NCI-H2227 (cell line): Measurements from ENCODE around the gene PM20D1.
"Not testable (repeated sequence)": the region's sequence is repeated elsewhere in the genome, so short reads cannot be mapped to it uniquely, and the experiment has no call there.

ENCODE experiments used
- DNase-seq: peaks from one replicate; lab custom pipeline; 2025; ENCODE audit not compliant: unreplicated experiment; lab: John Stamatoyannopoulos, UW

The PM20D1 gene

GRCh38 chr1:205849619-205850355 lies at the start of gene PM20D1:
PM20D1 (minus strand) TSS chr1:205850132; CDS start chr1:205850072, 60 bp downstream.
- DNase-seq: no peak

- no peak for DNase-seq
These were observed 46.4 kb upstream of the PM20D1 start for GRCh38 chr1:205896351-205896750.

- DNase-seq: not testable (repeated sequence)
These were observed 44.2 kb upstream of the PM20D1 start for GRCh38 chr1:205894119-205894518.

GRCh38 chr1:205892175-205892574 lies 42.2 kb upstream of the PM20D1 start:
- DNase-seq: not testable (repeated sequence)

- DNase-seq: not testable (repeated sequence)
These were observed 41.5 kb upstream of the PM20D1 start for GRCh38 chr1:205891481-205891880.

- DNase-seq: not testable (repeated sequence)
These were observed 40.7 kb upstream of the PM20D1 start for GRCh38 chr1:205890631-205891030.

- not testable (repeated sequence) for DNase-seq
These were observed 39.8 kb upstream of the PM20D1 start for GRCh38 chr1:205889706-205890105.

- not testable (repeated sequence) for DNase-seq
These were observed 39.1 kb upstream of the PM20D1 start for GRCh38 chr1:205889006-205889405.

GRCh38 chr1:205883792-205884191 lies 33.9 kb upstream of the PM20D1 start:
- DNase-seq: no peak

- no peak for DNase-seq
These were observed 31.0 kb upstream of the PM20D1 start for GRCh38 chr1:205880923-205881322.

GRCh38 chr1:205879974-205880373 lies 30.0 kb upstream of the PM20D1 start:
- DNase-seq: no peak

- no peak for DNase-seq
These were observed 28.1 kb upstream of the PM20D1 start for GRCh38 chr1:205878026-205878425.

GRCh38 chr1:205873148-205873547 lies 23.2 kb upstream of the PM20D1 start:
- DNase-seq: not testable (repeated sequence)

- no peak for DNase-seq
These were observed 20.3 kb upstream of the PM20D1 start for GRCh38 chr1:205870236-205870635.

- no peak for DNase-seq
These were observed 11.6 kb upstream of the PM20D1 start for GRCh38 chr1:205861540-205861939.

GRCh38 chr1:205858141-205858961 lies 8.4 kb upstream of the PM20D1 start:
- no peak for DNase-seq

GRCh38 chr1:205857501-205857900 lies 7.6 kb upstream of the PM20D1 start:
- DNase-seq: not testable (repeated sequence)

- no peak for DNase-seq
These were observed 6.5 kb upstream of the PM20D1 start for GRCh38 chr1:205856433-205856832.

- no peak for DNase-seq
These were observed 3.0 kb upstream of the PM20D1 start for GRCh38 chr1:205852969-205853368.

- no peak for DNase-seq
These were observed 2.1 kb upstream of the PM20D1 start for GRCh38 chr1:205851993-205852392.

GRCh38 chr1:205843036-205843859 lies 6.7 kb downstream of the PM20D1 start:
- DNase-seq: no peak
